Brain microvascular endothelial cell (primary cell): ENCODE data around the gene NRM.

Source experiments
- DNase-seq: peaks from one replicate; pipeline ENCODE4 v3.0.0-alpha.2; 2020
- H3K27ac ChIP-seq: fragments of 250-450 bp; sonication (Bioruptor Pico); 2 replicates; pipeline ENCODE4 v1.5.1; 2020; ENCODE audit warnings: mild to moderate bottlenecking, moderate library complexity
- H3K27me3 ChIP-seq: fragments of 250-450 bp; sonication (Bioruptor Pico); replicated peaks from 2 replicates; pipeline ENCODE4 v1.5.1; 2020; ENCODE audit warnings: mild to moderate bottlenecking
- H3K36me3 ChIP-seq: fragments of 250-450 bp; sonication (Bioruptor Pico); replicated peaks from 2 replicates; pipeline ENCODE4 v1.5.1; 2020; ENCODE audit warnings: mild to moderate bottlenecking
- H3K4me3 ChIP-seq: 2 replicates; pipeline ENCODE4 v1.5.1; 2011; ENCODE audit warnings: low read depth, mild to moderate bottlenecking, control low read depth, low read length, moderate library complexity
- in situ Hi-C: cut with HindIII; loops from 2 replicates; pipeline ENCODE4 v1.10.0; 2017; ENCODE audit warnings: low sequenced_read_pairs, low pct_ligation_motif_present
- TF ChIP-seq, protein P1 (sequence below): IDR thresholded peaks from 2 replicates; pipeline ENCODE4 v1.5.1; 2011; ENCODE audit warnings: low read depth, mild to moderate bottlenecking, moderate library complexity, low read length, control low read depth, inconsistent platforms; ENCODE audit errors: missing control alignments

The NRM gene

DNA sequence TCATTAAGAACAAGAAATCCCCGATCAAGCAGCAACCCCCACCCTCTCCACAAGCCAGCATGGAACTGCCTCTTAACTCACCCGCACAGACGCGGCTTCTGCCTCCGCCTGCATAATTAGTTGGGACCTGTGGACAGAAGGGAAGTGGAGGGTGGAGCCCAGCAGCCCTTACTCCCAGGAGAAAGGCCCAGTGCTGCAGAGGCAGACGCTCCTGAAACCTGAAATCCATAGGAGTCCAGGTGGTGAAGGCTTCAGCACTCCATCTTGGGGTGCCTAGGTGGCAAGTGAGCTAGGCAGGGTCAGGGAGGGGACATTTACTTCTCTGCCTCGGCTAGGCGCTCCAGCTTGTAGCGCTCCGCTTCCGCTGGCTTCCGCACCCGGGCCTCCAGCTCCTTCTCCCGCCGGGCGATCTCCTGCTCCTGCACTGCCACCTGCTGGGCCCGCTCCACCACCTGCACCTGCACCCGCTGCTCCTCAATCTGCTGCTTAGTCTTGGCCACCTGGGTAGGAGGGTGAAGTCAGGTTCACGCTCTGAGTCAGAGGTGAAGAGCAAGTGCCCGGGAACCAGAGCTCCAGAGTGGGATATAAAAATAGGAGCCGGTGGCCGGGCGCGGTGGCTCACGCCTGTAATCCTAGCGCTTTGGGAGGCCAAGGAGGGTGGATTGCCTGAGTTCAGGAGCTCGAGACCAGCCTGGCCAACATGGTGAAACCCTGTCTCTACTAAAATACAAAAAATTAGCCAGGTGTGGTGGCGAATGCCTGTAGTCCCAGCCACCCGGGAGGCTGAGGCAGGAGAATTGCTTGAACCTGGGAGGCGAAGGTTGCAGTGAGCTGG, 40.0 kb upstream of the NRM start:
- H3K36me3 ChIP-seq: peaks cover 17% of the 10 kb centered on the region
- TF ChIP-seq, protein P1, sequence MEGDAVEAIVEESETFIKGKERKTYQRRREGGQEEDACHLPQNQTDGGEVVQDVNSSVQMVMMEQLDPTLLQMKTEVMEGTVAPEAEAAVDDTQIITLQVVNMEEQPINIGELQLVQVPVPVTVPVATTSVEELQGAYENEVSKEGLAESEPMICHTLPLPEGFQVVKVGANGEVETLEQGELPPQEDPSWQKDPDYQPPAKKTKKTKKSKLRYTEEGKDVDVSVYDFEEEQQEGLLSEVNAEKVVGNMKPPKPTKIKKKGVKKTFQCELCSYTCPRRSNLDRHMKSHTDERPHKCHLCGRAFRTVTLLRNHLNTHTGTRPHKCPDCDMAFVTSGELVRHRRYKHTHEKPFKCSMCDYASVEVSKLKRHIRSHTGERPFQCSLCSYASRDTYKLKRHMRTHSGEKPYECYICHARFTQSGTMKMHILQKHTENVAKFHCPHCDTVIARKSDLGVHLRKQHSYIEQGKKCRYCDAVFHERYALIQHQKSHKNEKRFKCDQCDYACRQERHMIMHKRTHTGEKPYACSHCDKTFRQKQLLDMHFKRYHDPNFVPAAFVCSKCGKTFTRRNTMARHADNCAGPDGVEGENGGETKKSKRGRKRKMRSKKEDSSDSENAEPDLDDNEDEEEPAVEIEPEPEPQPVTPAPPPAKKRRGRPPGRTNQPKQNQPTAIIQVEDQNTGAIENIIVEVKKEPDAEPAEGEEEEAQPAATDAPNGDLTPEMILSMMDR: peak; percentile 77

DNA sequence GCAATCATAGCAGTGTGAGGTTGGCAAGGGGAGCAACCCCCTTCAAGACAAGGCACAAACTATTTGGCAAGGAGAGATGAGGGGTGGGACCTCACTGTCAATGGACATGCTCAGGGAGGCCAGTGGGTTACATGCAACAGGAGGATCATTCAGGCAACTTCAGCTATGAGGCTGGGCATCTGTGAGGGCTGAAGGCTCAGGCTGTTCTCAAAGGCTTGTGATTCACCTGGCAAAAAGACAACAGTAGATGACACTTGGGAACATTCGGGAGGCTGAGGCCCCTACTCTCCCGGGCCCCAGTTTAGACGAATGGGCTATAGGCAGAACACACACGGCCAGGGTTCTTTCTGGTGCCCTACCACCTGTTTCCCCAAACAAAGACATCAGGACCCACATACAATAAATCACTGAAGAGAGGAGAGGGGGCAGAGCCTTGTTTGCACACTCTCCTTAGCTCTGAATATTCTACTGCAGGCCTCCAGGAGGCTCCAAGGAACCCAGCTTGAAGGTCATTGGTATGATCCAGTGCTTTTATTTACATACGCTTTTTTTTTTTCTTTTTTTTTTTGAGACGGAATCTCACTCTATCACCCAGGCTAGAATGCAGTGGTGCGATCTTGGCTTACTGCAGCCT, 37.3 kb upstream of the NRM start:
- H3K27ac ChIP-seq: peak overlapping the region; percentile 8
- TF ChIP-seq, protein P1: peak; percentile 62
- in situ Hi-C loops: no loop called here
- no peak overlapping the region for H3K4me3 ChIP-seq
- H3K36me3 ChIP-seq: peaks cover 39% of the 10 kb centered on the region
- no peaks in the 10 kb centered on the region for H3K27me3 ChIP-seq
- no peak for DNase-seq

More for the DNA sequence above, 40.0 kb upstream of the NRM start:
- H3K4me3 ChIP-seq: no peak overlapping the region
- no peak for DNase-seq
- in situ Hi-C loops: no loop called here
- H3K27me3 ChIP-seq: no peaks in the 10 kb centered on the region
- no peak overlapping the region for H3K27ac ChIP-seq

DNA sequence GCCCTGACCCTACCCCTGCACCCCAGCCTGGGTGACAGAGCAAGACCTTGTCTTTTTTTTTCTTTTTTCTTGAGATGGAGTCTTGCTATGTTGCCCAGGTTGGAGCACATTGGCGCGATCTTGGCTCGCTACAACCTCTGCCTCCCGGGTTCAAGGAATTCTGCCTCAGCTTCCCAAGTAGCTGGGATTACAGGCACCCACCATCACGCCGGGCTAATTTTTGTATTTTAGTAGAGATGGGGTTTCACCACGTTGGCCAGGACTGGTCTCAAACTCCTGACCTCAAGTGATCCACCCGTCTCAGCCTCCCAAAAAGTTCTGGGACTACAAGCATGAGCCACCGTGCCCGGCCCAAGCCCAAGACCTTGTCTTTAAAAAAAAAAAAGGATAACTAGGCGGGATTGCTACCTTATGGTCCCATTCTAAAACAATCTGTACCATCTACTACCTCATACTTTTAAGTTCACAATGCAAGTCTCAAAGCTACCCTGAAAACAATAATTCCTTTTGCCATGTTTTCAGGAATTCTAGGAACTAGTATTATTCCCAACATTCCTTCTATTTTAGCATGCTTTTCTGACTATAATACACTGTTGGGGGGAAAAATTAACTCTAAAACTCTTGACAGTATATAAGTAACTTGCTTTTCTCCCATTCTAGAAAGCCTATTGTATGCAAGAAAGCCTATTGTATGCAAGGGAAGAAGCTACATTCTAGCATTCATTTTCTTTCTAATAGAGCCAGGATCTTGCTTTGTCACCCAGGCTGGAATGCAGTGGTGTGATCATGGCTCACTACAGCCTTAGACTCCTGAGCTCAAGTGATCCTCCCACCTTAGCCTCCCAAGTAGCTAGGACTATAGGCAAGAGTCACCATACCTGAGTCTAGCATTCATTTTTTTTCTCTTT, 36.0 kb upstream of the NRM start:
- DNase-seq: no peak
- Histone ChIP-seq H3K27ac (peak overlapping the region; percentile 18), H3K4me3 (no peak overlapping the region), H3K36me3 (peaks cover 52% of the 10 kb centered on the region), H3K27me3 (no peaks in the 10 kb centered on the region)
- TF ChIP-seq, protein P1: no peak
- in situ Hi-C loops: no loop called here

DNA sequence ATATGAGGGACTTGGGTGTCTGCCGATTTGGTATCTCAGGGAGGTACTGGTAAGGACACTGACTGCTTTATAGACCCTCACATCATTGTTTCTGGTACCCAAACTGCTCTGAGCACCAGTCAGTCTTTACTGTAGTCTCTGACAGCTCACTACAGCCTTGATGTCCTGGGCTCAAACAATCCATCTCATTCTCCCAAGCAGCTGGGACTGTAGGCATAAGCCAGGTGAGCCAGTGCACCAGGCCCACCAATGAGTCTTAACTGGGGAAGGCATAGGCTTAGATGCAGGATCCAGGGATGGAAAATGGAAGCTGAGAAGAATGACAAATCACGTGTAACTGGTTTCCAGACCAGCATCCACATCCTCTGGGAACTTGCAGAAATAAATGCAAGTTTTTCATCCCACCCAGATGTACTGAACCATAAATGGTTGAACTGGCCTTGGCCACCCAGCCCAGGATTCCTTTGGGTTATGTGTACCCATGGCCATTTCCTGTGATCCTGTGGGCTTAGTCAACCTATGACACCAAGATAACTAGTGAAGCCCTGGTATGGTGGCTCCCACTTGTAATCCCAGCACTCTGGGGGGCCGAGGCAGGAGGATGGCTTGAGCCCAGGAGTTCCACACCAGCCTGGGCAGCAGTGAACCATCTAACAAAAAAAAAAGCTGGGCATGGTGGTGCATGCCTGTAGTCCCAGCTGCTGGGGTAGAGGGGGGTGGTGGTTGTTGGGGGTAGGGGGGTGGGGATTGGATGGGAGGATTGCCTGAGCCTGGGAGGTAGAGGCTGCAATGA, 35.1 kb upstream of the NRM start:
- in situ Hi-C loops: no loop called here
- DNase-seq: no peak
- Histone ChIP-seq H3K27ac (peak overlapping the region; percentile 21), H3K4me3 (no peak overlapping the region), H3K27me3 (no peaks in the 10 kb centered on the region), H3K36me3 (peaks cover 57% of the 10 kb centered on the region)
- TF ChIP-seq, protein P1: no peak
